ENCODE results near the gene LAMA2.

- TF ChIP-seq CTCF (conservative IDR thresholded peaks at IDR 0.05; ENCODE audit: low read depth in 2 of 2): no peak
- TF ChIP-seq EZH2 (IDR thresholded peaks at IDR 0.05; ENCODE audit: low read depth, unreplicated experiment): no peak
- no peak for TF ChIP-seq EZH2phosphoT487 (IDR thresholded peaks at IDR 0.05; ENCODE audit: unreplicated experiment)
- TF ChIP-seq ZNF462 (CRISPR knock-in tag; IDR thresholded peaks at IDR 0.05): no peak
- TF ChIP-seq STAT1 (IDR thresholded peaks at IDR 0.05; ENCODE audit: unreplicated experiment): no peak
- no peak for TF ChIP-seq REST (IDR thresholded peaks at IDR 0.05; ENCODE audit: unreplicated experiment)
- TF ChIP-seq POLR2AphosphoS5 (IDR thresholded peaks at IDR 0.05; ENCODE audit: low read depth): no peak
- no peak for TF ChIP-seq CREB1 (CRISPR knock-in tag; IDR thresholded peaks at IDR 0.05; ENCODE audit: low read depth)
Measured at GRCh38 chr6:129473546-129473945, 590.6 kb downstream of the LAMA2 start.
